GM10248 (cell line): ENCODE results near the gene PIK3IP1.
"Not testable (repeated sequence)": the region's sequence is repeated elsewhere in the genome, so short reads cannot be mapped to it uniquely, and the experiment has no call there.

ENCODE experiments used
- CTCF ChIA-PET: fragments of 300-600 bp; sonication (Branson Sonifier 250); formaldehyde crosslinking; extraction: SDS; loops from one replicate; lab custom pipeline; 2021; ENCODE audit warnings: antibody characterized with exemption; lab: Yijun Ruan, JAX
- POLR2A ChIA-PET: fragments of 350-650 bp; sonication (Branson Sonifier 250); formaldehyde crosslinking; extraction: SDS; loops from one replicate; lab custom pipeline; 2020; ENCODE audit warnings: antibody characterized with exemption; lab: Yijun Ruan, JAX
- DNase-seq: peaks from one replicate; pipeline ENCODE4 v3.0.0; 2012; ENCODE audit errors: extremely low spot score
- TF ChIP-seq, protein P1 (sequence below): IDR thresholded peaks from 2 replicates; pipeline ENCODE4 v1.5.1; 2012; ENCODE audit warnings: mild to moderate bottlenecking, low read depth; ENCODE audit errors: extremely low read depth, missing control alignments, control extremely low read depth

The PIK3IP1 gene

GRCh38 chr22:31329029-31329428, 36.7 kb upstream of the PIK3IP1 start:
- TF ChIP-seq, protein P1, sequence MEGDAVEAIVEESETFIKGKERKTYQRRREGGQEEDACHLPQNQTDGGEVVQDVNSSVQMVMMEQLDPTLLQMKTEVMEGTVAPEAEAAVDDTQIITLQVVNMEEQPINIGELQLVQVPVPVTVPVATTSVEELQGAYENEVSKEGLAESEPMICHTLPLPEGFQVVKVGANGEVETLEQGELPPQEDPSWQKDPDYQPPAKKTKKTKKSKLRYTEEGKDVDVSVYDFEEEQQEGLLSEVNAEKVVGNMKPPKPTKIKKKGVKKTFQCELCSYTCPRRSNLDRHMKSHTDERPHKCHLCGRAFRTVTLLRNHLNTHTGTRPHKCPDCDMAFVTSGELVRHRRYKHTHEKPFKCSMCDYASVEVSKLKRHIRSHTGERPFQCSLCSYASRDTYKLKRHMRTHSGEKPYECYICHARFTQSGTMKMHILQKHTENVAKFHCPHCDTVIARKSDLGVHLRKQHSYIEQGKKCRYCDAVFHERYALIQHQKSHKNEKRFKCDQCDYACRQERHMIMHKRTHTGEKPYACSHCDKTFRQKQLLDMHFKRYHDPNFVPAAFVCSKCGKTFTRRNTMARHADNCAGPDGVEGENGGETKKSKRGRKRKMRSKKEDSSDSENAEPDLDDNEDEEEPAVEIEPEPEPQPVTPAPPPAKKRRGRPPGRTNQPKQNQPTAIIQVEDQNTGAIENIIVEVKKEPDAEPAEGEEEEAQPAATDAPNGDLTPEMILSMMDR, result no peak
- ChIA-PET POLR2A (no interaction called here), CTCF (no interaction called here)
- no peak for DNase-seq

DNA sequence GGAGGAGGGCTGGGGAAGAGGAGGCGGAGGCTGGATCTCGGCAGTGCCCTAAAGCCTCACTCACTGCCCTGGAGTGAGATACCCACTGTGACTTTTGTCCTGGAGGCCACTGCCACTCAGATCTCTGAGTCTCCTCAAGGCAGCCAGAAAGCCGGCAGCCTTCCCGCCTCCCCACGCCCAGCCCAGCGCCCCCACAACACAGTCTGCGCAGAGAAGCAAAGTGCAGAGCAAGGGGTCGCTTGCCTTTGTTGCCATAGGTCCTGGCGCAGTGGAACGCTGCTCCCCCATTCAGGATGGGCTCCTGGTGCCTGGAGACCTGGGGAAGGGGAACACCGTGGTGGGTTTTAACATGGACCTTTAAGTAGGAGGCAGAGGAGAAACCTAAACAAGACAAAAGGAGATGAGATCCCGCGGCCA, 36.3 kb upstream of the PIK3IP1 start:
- TF ChIP-seq, protein P1, result no peak
- POLR2A ChIA-PET, result no interaction called here
- no peak for DNase-seq
- CTCF ChIA-PET, result interaction anchor here (1.1 to 5.6 kb wide), 2 partner anchors 9 to 16 kb away, joined by 4 to 39 read pairs; no protein-coding TSS in a partner anchor

- POLR2A ChIA-PET, result no interaction called here
- CTCF ChIA-PET, result interaction anchor here (1.1 to 5.6 kb wide), 2 partner anchors 9 to 15 kb away, joined by 4 to 39 read pairs; no protein-coding TSS in a partner anchor
- TF ChIP-seq, protein P1, result no peak
- no peak for DNase-seq
Measured at GRCh38 chr22:31327806-31328543, 35.7 kb upstream of the PIK3IP1 start.

DNA sequence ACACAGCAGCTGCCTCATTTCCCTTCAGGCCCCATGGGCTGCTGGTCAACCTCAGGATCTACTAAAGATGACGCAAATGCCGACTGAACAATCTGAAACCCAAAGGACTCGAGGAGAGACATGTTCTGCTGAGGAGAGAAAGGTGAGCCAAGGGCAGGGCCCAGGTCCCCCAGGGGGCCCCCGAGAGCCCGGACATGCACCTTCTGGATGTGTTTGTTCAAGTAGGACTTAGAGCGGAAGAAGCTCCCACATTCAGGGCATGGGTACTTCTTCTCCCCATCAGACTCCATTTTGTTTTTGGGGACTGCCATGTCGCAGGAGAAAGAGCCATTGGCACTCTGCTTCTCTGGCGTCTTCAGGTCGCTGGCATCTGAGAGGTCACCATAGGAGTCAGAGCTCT, 34.6 kb upstream of the PIK3IP1 start:
- ChIA-PET CTCF (interaction anchor here (5.6 kb wide), 1 partner anchor 14 kb away, joined by 39 read pairs; no protein-coding TSS in a partner anchor), POLR2A (no interaction called here)
- TF ChIP-seq, protein P1, result no peak
- no peak for DNase-seq

DNA sequence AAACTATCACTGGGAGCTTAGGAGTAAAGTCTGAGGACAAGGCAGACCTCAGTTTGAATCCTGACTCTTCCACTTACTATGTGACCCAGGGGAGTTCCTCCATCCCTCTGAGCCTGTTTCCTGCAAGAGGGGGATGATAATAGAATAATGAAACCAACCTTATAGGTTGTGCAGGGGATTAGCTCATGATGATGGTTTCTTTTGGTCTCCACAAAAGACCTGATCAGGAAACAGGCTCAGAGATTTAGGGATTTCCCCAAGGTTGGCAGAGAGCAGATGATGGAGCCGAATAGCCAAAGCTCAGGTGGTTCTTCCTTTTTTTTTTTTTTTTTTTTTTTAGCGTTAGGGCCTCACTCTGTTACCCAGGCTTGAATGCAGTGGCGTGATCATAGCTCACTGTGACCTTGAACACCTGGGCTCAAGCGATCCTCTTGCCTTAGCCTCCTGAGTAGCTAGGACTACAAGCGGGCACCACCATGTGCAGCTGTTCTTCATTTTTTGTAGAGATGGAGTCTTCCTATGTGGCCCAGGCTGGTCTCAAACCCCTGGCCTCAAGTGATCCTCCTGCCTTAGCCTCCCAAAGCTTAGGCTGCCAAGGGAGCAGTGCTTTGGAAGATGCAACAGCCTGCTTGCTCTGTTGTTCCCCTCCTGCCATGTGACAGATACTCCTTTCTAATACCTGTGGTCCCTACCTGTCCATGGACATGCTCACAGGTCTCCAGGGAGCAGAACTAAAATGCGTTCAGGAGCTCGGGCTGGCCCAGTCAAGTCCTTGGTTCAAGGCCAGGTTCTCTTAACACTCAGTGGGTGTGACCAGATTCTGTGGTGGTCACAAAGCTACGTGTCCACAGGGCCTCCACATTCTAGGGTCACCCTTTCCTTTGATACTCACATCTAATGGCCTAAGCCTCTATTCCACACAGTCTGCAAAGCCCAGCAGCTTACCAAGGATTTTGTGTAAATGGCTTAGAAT, 31.6 kb upstream of the PIK3IP1 start:
- no peak for DNase-seq
- CTCF ChIA-PET, result interaction anchor here (1.0 to 5.6 kb wide), 7 partner anchors 8 to 51 kb away, joined by 3 to 39 read pairs (median 4); partner anchors contain the start of gene PIK3IP1
- TF ChIP-seq, protein P1, result no peak
- POLR2A ChIA-PET, result no interaction called here

DNA sequence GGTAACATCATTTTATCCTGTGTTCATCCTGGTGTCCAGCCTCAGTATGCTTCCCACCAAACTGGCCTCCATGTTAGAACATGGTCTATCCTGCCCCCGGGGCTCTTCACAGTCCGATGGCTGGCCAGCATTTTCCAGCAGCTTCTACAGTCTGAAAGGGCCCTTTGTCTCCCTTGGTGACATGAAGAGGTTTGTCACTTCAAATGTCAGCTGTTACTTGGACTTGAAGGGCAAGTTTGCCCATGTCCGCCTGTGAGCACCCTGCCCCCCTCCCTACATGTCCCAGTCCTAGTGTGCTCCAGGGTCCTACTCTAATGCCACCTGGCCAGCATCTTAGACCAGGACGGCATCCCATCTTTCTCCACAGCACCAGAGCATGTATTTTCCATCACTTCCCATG, 29.1 kb upstream of the PIK3IP1 start:
- POLR2A ChIA-PET, result no interaction called here
- CTCF ChIA-PET, result interaction anchor here (0.6 to 2.2 kb wide), 2 partner anchors 8 to 18 kb away, joined by 3 to 17 read pairs; no protein-coding TSS in a partner anchor
- TF ChIP-seq, protein P1, result no peak
- DNase-seq, result no peak

GRCh38 chr22:31314220-31314619, 21.9 kb upstream of the PIK3IP1 start:
- CTCF ChIA-PET, result interaction anchor here (1.0 to 6.5 kb wide), 21 partner anchors 9 to 229 kb away, joined by 3 to 84 read pairs (median 5); partner anchors contain the start of genes LIMK2, PIK3IP1 and SELENOM
- POLR2A ChIA-PET, DNase-seq: not testable (repeated sequence)
